GM19397 (cell line): ENCODE measurements around the gene EXOC2.

Experiments used
- ATAC-seq: cut with Tn5 transposase; IDR thresholded peaks from one replicate; pipeline ENCODE4 v1.9.1; 2021; ENCODE audit warnings: mild to moderate bottlenecking, moderate library complexity; ENCODE audit not compliant: unreplicated experiment

EXOC2 gene

GRCh38 chr6:449486-450419, 243.2 kb downstream of the EXOC2 start:
- no peak for ATAC-seq

DNA sequence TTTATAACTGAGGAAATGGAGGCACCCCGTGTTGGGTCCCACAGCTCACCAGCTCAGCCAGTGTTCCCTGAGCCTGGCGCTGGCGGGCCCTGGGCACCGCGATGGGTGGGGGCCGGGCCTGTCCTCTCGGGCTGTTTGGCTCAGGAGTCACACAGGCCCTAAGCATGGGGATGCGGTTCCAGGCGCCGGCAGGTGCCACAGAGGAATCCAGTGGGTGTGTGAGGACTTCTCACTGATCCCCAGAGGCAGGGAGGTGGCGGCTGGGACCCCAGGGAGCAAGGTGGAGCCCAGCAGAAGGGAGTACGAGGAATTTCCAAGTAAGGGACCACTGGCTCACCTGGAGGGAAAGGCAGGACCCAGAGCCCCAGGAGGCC, 243.9 kb downstream of the EXOC2 start:
- no peak for ATAC-seq

GRCh38 chr6:448296-449056, 244.5 kb downstream of the EXOC2 start:
- no peak for ATAC-seq

- no peak for ATAC-seq
These were observed 245.4 kb downstream of the EXOC2 start for GRCh38 chr6:447381-448165.

- ATAC-seq, result no peak
These were observed 246.2 kb downstream of the EXOC2 start for GRCh38 chr6:446418-447366.

DNA sequence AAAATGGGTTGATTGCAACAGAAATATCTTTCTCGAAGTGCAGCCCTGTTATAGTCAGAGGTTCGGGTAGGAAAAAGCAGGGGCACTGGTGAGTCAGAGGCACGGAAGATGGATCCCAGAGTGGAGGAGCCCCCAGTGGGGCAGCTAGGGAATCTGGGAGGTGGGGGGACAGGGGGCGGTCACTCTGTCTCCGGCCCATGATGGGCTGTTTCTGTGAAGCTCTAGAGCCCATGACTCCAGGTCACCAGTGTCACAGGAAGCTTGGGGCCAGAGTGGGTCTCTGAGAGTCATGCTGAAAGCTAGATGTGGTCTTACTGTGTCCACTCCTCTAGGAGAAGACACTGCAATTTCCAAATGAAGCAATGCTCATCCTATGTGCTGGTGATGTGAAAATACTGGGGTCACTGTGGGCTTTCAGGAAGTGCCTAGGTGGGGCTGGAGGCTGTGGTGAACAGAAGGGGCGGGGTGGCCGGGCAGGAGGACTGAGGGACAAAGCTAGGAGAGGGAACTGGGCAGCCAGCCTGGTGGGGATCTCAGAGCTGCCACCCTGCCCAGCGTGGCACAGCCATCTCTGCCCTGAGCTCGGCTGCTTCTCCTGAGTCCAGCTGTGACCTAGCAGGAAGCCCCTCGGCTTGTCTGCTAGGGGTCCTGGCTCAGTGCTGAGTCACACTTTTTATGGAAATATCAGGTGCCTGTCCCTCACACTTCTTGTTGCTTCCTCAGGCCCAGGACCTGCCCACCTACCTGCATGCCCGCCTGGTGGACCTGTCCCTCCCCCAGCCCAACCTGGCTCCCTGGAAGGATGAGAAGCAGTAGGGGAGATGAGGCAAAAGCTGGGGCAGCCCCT, 247.1 kb downstream of the EXOC2 start:
- ATAC-seq, result no peak

GRCh38 chr6:444653-445275, 248.2 kb downstream of the EXOC2 start:
- no peak for ATAC-seq

DNA sequence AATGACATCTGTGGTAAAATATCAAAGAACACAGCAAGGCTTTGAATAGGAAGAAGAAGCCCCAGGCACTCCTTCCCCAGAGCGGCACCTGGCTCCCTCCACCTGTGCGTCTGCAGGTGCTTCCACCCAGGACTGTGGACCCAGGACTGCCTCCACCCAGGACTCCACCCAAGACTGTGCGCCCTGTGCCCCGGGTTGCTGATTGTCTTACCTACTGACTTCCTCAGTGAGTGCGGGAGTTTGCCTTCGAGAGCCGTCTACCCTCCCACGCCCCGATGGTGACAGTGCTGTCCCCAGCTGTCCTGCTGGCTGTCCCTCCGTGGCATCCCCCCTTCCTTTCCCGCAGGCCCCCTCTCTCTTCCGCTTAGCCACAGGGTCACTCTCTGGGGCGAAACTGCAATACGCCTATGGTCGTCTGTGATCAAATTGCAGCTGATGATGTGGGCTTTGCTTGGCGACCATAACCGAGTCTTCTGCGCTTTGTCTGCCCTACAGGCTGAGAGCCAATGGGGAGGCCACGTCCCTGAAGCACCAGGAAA, 249.2 kb downstream of the EXOC2 start:
- no peak for ATAC-seq

- ATAC-seq, result no peak
These were observed 251.6 kb downstream of the EXOC2 start for GRCh38 chr6:441126-441920.

GRCh38 chr6:439641-440167, 253.2 kb downstream of the EXOC2 start:
- no peak for ATAC-seq

DNA sequence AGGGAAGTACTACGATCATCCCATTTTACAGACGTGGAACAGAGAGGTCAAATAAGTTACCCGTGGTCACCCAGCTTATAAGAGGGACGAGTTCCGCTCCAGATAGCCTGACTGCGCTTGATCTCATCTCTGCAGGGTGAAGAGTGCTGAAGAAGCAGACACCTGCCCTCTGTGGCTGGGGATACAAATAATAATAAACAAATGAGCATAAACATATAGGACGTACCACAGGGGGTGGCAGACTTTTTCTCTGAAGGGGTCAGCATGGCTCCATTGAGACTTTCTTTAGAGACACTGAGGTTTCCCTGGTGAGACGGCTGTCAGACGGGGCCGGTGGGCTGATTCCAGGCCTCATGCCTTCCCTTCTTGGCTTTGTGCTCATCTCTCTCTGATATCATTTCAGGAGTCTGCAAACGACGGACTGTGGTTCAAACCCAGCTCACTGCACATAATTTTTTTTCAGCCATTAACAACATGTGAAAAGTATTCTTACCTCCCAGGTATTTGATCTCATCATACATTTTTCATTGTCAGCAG, 254.2 kb downstream of the EXOC2 start:
- ATAC-seq, result no peak

GRCh38 chr6:437037-437392, 255.9 kb downstream of the EXOC2 start:
- no peak for ATAC-seq

DNA sequence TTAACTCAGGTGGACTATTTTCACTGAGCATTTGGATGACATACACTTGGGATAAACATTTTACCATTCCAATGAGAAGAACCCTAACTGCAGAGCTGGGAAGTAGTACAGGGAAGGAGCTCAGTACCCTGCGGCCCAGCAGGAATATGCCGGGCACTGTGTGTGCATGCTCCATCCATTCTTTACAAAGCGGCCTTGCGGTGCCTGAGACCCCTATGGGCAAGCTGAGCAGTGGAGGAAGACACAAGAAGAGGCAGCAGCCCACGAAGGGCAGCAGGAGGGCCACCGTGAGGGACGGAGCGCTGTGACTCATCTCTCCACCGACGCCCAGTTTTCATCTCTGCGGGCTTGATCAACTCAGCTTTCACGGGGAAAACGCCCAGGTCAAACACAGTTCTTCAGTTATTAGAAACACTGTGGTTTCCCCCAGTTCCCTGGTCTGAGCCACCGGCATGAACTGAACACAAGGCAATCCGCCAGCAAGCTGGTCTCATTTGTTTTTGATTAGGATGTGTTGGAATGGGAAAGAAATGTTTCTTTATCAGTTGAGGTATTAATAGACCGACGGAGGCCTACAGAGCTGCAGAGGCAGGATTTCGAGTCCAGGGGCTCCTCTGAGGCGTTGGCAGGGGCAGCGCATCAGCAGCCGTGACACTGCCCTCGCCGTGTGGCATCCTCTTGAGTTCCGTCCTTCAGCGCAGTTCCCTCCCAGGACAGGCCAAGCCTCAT, 256.5 kb downstream of the EXOC2 start:
- no peak for ATAC-seq

DNA sequence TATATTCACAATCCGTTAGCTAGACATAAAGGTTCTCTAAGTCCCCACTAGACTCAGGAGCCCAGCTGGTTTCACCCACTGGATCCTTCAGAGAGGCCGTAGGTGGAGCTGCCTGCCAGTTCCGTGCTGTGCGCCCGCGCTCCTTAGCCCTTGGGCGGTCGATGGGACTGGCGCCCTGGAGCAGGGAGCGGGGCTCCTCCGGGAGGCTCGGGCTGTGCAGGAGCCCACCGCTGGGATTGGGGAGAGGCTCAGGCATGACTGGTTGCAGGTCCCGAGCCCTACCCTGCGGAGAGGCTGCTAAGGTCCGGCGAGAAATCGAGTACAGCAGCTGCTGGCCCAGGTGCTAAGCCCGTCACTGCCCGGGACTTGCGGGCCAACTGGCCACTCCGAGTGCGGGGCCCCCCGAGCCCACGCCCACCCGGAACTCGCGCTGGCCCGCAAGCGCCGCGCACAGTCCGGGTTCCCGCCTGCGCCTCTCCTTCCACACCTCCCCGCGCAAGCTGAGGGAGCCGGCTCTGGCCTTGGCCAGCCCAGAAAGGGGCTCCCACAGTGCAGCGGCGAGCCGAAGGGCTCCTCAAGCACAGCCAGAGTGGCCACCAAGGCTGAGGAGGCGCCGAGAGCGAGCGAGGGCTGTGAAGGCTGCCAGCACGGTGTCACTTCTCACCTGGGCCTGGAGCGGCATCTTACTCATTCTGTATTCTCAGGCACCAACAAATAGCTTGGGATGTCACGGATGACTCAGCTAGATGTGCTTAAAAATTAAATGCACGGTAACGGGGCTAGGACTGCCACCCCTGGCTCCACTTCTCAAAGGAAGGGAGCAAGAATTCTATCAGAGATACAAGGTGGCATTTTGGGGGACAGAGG, 257.3 kb downstream of the EXOC2 start:
- ATAC-seq, result no peak
